IMR-90 (cell line): ENCODE results near the gene TBC1D10A. TPM values are rescaled to one million over a fixed set of nuclear protein-coding genes. Genes with fewer than 3 reads are reported as not detected.

Experiments
- ATAC-seq: fragments of 200-7000 bp; cut with Tn5 transposase; 2 replicates; pipeline ENCODE4 v1.9.1; 2020; ENCODE audit warnings: low read depth, mild to moderate bottlenecking, moderate library complexity
- BruUV-seq: library from RNA; stranded (reverse); fragments of 400-500 nt; replicated peaks from 2 replicates; lab custom pipeline; 2021; lab: Mats Ljungman, UMichigan
- CTCF ChIA-PET: fragments of 300-600 bp; formaldehyde crosslinking; extraction: SDS; loops from one replicate; lab custom pipeline; 2021; ENCODE audit warnings: antibody characterized with exemption; lab: Yijun Ruan, JAX
- POLR2A ChIA-PET: fragments of 300-600 bp; sonication (Branson Sonifier 250); formaldehyde crosslinking; loops from one replicate; lab custom pipeline; 2022; ENCODE audit warnings: antibody characterized with exemption; ENCODE audit not compliant: unreplicated experiment; lab: Charles Lee
- DNase-seq: peaks from one replicate; pipeline ENCODE4 v3.0.0; 2013
- H2AFZ ChIP-seq: replicated peaks from 2 replicates; pipeline ENCODE3; 2013; ENCODE audit warnings: low read length, mild to moderate bottlenecking; ENCODE audit not compliant: poor library complexity
- H2AK5ac ChIP-seq: 2 replicates; pipeline ENCODE4 v1.6.1; 2013; ENCODE audit warnings: low read depth, low read length, inconsistent platforms
- H2AK9ac ChIP-seq: replicated peaks from 2 replicates; pipeline ENCODE3; 2013; ENCODE audit warnings: mild to moderate bottlenecking, low read depth, low read length, moderate library complexity; ENCODE audit not compliant: poor library complexity
- H2BK120ac ChIP-seq: 2 replicates; pipeline ENCODE4 v1.6.1; 2013; ENCODE audit warnings: low read depth, low read length, inconsistent platforms
- H2BK15ac ChIP-seq: 3 replicates; pipeline ENCODE4 v1.6.1; 2013; ENCODE audit warnings: low read depth, low read length, inconsistent platforms
- H2BK20ac ChIP-seq: 2 replicates; pipeline ENCODE4 v1.6.1; 2013; ENCODE audit warnings: low read depth, mild to moderate bottlenecking, inconsistent platforms, low read length, moderate library complexity
- H2BK5ac ChIP-seq: 2 replicates; pipeline ENCODE4 v1.6.1; 2013; ENCODE audit warnings: mild to moderate bottlenecking, low read depth, low read length, inconsistent platforms; ENCODE audit not compliant: poor library complexity, severe bottlenecking
- H3K14ac ChIP-seq: replicated peaks from 2 replicates; pipeline ENCODE4 v1.6.1; 2013; ENCODE audit warnings: low read depth, low read length, inconsistent platforms
- H3K18ac ChIP-seq: 2 replicates; pipeline ENCODE4 v1.6.1; 2013; ENCODE audit warnings: low read depth, low read length, control low read depth
- H3K23ac ChIP-seq: 2 replicates; pipeline ENCODE4 v1.6.1; 2013; ENCODE audit warnings: low read depth, low read length, inconsistent platforms
- H3K27ac ChIP-seq: 2 replicates; pipeline ENCODE4 v1.5.1; 2013; ENCODE audit warnings: mild to moderate bottlenecking, control low read depth, low read length; ENCODE audit not compliant: insufficient read depth
- H3K27me3 ChIP-seq: 2 replicates; pipeline ENCODE4 v1.6.1; 2013; ENCODE audit warnings: low read length; ENCODE audit not compliant: control insufficient read depth, insufficient read depth
- H3K36me3 ChIP-seq: 2 replicates; pipeline ENCODE4 v1.6.1; 2013; ENCODE audit warnings: low read length, mixed read lengths; ENCODE audit not compliant: control insufficient read depth, insufficient read depth
- H3K4ac ChIP-seq: 2 replicates; pipeline ENCODE4 v1.6.1; 2013; ENCODE audit warnings: low read depth, low read length, inconsistent platforms
- H3K4me1 ChIP-seq: 2 replicates; pipeline ENCODE4 v1.6.1; 2013; ENCODE audit warnings: low read length, mixed read lengths; ENCODE audit not compliant: control insufficient read depth, insufficient read depth
- H3K4me2 ChIP-seq: 2 replicates; pipeline ENCODE4 v1.6.1; 2013; ENCODE audit warnings: low read depth, mild to moderate bottlenecking, control low read depth, low read length, moderate library complexity
- H3K4me3 ChIP-seq: 2 replicates; pipeline ENCODE4 v1.5.1; 2013; ENCODE audit warnings: low read depth, mild to moderate bottlenecking, control low read depth, low read length, moderate library complexity; ENCODE audit not compliant: insufficient read depth
- H3K56ac ChIP-seq: 2 replicates; pipeline ENCODE4 v1.6.1; 2013; ENCODE audit warnings: low read length, inconsistent platforms; ENCODE audit not compliant: insufficient read depth; ENCODE audit errors: extremely low read depth
- H3K79me1 ChIP-seq, 2 experiments: 2 replicates each; pipeline ENCODE4 v1.6.1; 2013; ENCODE audit warnings: low read length in 2 of 2, inconsistent platforms in 1 of 2, low read depth in 1 of 2
- H3K9ac ChIP-seq: 2 replicates; pipeline ENCODE4 v1.6.1; 2013; ENCODE audit warnings: low read depth, low read length, control low read depth
- H3K9me1 ChIP-seq: 2 replicates; pipeline ENCODE4 v1.6.1; 2013; ENCODE audit warnings: low read length, inconsistent platforms; ENCODE audit not compliant: insufficient read depth
- H3K9me3 ChIP-seq: 2 replicates; pipeline ENCODE4 v1.6.1; 2013; ENCODE audit warnings: low read length; ENCODE audit not compliant: control insufficient read depth, insufficient read depth
- H4K20me1 ChIP-seq: 2 replicates; pipeline ENCODE4 v1.6.1; 2013; ENCODE audit warnings: low read length, inconsistent platforms; ENCODE audit not compliant: insufficient read depth
- H4K5ac ChIP-seq: 2 replicates; pipeline ENCODE4 v1.6.1; 2013; ENCODE audit warnings: mild to moderate bottlenecking, low read depth, low read length, control low read depth
- H4K8ac ChIP-seq, 2 experiments: 2 replicates each; pipeline ENCODE4 v1.6.1; 2013; ENCODE audit warnings: low read depth in 2 of 2, low read length in 2 of 2, control low read depth in 1 of 2, inconsistent platforms in 1 of 2
- H4K91ac ChIP-seq: 2 replicates; pipeline ENCODE4 v1.6.1; 2013; ENCODE audit warnings: low read depth, low read length, inconsistent platforms; ENCODE audit not compliant: insufficient read depth
- BHLHE40 ChIP-seq: fragments of 150-350 bp; IDR thresholded peaks from 2 replicates; pipeline ENCODE4 v1.6.1; 2016; ENCODE audit warnings: mild to moderate bottlenecking, low read depth, low read length
- ELK1 ChIP-seq: fragments of 150-350 bp; IDR thresholded peaks from 2 replicates; pipeline ENCODE4 v1.6.1; 2016; ENCODE audit warnings: low read depth, mild to moderate bottlenecking, low read length, moderate library complexity, borderline replicate concordance
- MAZ ChIP-seq: IDR thresholded peaks from 2 replicates; pipeline ENCODE4 v1.6.1; 2012; ENCODE audit warnings: low read depth, mild to moderate bottlenecking, low read length, improper control_type of control experiment, moderate library complexity, borderline replicate concordance
- MXI1 ChIP-seq: IDR thresholded peaks from 2 replicates; pipeline ENCODE4 v1.6.1; 2012; ENCODE audit warnings: low read depth, mild to moderate bottlenecking, low read length, moderate library complexity, borderline replicate concordance
- NFE2L2 ChIP-seq: fragments of 150-350 bp; IDR thresholded peaks from 2 replicates; pipeline ENCODE4 v1.6.1; 2016; ENCODE audit warnings: low read depth, mild to moderate bottlenecking, low read length
- POLR2A ChIP-seq: IDR thresholded peaks from 2 replicates; pipeline ENCODE4 v1.6.1; 2012; ENCODE audit warnings: mild to moderate bottlenecking, low read depth, low read length
- RCOR1 ChIP-seq: IDR thresholded peaks from 2 replicates; pipeline ENCODE4 v1.6.1; 2012; ENCODE audit warnings: mild to moderate bottlenecking, low read length, improper control_type of control experiment; ENCODE audit not compliant: insufficient replicate concordance
- RFX5 ChIP-seq: IDR thresholded peaks from 2 replicates; pipeline ENCODE4 v1.8.0; 2012; ENCODE audit warnings: low read depth, mild to moderate bottlenecking, low read length, moderate library complexity
- SMC3 ChIP-seq: fragments of 150-350 bp; IDR thresholded peaks from 2 replicates; pipeline ENCODE4 v1.6.1; 2016; ENCODE audit warnings: low read depth, mild to moderate bottlenecking, antibody characterized with exemption, low read length, moderate library complexity
- WGBS, 2 experiments: methylation state at CpG; one replicate each; pipeline versions ENCODE4 v1.1.5 to v1.1.7; 2013; ENCODE audit warnings: missing lambda C conversion rate in 2 of 2; ENCODE audit not compliant: insufficient read length in 1 of 2; ENCODE audit errors: extremely low coverage in 2 of 2; 5-methylcytosine and 5-hydroxymethylcytosine counted together
- dilution Hi-C: fragments of 300-500 bp; cut with HindIII; formaldehyde crosslinking; loops from one replicate; pipeline ENCODE4 v1.14.3; 2018; ENCODE audit warnings: low sequenced_read_pairs; ENCODE audit not compliant: unreplicated experiment
- in situ Hi-C: fragments of 300-500 bp; cut with MboI; formaldehyde crosslinking; loops from 3 replicates; pipeline ENCODE4 v1.14.3; 2019; ENCODE audit warnings: low sequenced_read_pairs, inconsistent platforms, mixed read lengths
- intact Hi-C: fragments of 100-400 bp; cut with micrococcal nuclease; formaldehyde crosslinking; loops from 2 replicates; pipeline ENCODE4 v1.10.0; 2022
- polyA plus RNA-seq, 3 experiments: library from polyadenylated mRNA; depleted of rRNA; stranded (reverse); fragments of >200 nt; gene quantifications; 2 replicates each; pipeline ENCODE4 v1.2.3, GENCODE V29; 2012; ENCODE audit warnings: low replicate concordance in 1 of 3
- total RNA-seq: library from RNA; depleted of rRNA; stranded (reverse); fragments of >200 nt; gene quantifications from 2 replicates; pipeline ENCODE4 v1.2.3, GENCODE V29; 2012
- TF ChIP-seq, protein P1 (sequence below): conservative IDR thresholded peaks from 2 replicates; pipeline ENCODE4 v1.5.1; 2012; ENCODE audit warnings: mild to moderate bottlenecking, low read depth, low read length, improper control_type of control experiment

Gene TBC1D10A
- total and polyA plus RNA-seq, 2 of the 4 experiments (the other 2 are of a cell fraction), result 16.3 to 33.1 TPM

DNA sequence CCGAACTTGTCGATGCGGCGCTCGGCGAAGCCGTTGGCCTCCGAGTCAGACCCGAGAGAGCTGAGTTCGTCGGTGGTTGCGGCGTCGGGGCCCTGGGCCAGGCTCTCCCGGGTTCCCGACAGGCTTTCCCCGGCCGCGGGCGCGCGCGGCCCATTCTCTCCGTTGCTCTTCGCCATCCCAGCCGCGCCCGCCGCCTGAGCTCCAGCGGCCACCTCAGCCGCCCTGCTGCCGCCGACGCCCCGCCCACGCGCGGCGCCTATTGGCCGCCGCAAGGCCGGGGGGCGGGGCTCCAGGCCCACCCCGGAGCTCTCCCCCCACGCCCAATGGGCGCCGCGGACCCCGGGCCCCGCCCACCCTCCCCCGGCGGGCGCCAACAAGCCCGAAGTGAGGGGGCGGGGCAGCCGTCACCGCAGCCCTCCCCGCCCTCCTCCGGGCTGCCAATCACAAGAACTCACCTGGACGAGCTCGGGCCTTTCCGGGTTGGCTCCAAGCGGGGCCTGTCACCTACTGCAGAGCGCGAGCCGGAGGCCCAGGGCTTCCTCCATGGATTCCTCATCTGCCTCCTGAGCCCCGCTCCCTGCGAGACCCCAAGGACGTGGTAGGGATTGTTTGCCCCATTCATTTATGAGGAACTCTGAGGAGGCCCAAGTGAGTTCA is at the start of gene TBC1D10A (continued):
- no peak for TF ChIP-seq ELK1
- TF ChIP-seq NFE2L2, result no peak
- no peak for TF ChIP-seq BHLHE40
- peak; percentile 94 for TF ChIP-seq POLR2A

DNA sequence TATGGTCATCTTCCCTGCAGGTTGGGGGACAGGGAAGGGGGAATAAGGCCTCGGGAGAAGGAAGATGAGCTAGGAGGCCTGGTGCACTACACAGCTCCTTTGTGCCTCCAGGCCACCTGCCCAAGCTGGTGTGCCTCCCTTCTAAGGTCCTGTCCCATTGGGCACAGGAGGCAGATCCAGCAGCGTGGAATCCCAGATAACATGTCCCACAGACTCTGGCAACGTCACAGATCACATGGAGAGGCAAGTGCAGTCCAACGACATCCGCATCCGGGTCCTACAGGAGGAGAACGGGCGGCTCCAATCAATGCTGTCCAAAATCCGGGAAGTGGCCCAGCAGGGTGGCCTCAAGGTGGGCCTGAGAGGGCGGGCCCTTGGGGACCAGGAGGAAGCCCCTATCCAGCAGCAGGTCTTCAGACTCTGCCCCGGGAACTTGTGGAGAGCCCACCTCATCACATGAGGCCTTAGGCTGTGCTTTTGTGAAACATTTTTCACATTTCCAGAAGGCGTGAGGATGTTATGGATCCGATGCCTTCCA is 48.6 kb upstream of the TBC1D10A start:
- H2BK120ac ChIP-seq, result no peak overlapping the region
- no peak overlapping the region for H4K8ac ChIP-seq
- H3K9ac ChIP-seq, result no peak overlapping the region
- peaks cover 33% of the 10 kb centered on the region for H3K36me3 ChIP-seq
- POLR2A ChIA-PET, result no interaction called here
- no peak overlapping the region for H2BK15ac ChIP-seq
- no peak overlapping the region for H3K23ac ChIP-seq
- WGBS, 2 experiments, result 100% methylated on average over 8 of the region's 13 CpGs; no CpG with 5 or more reads in 1 of the 2 experiments
- no peak overlapping the region for H3K18ac ChIP-seq
- dilution Hi-C loops, result no loop called here
- H3K27me3 ChIP-seq, result no peaks in the 10 kb centered on the region
- no peak for ATAC-seq
- intact Hi-C loops, result no loop called here
- H3K79me1 ChIP-seq, result no peaks in the 10 kb centered on the region
- no peaks in the 10 kb centered on the region for H3K4me1 ChIP-seq
- H4K20me1 ChIP-seq, result peaks cover 4% of the 10 kb centered on the region
- CTCF ChIA-PET, result no interaction called here
- H3K9me1 ChIP-seq, result no peaks in the 10 kb centered on the region
- no peak overlapping the region for H3K14ac ChIP-seq
- no peak overlapping the region for H3K4me2 ChIP-seq
- H4K5ac ChIP-seq, result no peak overlapping the region
- BruUV-seq, result no TSS peak
- H3K4me3 ChIP-seq, result no peak overlapping the region
- H2AK5ac ChIP-seq, result no peak overlapping the region
- no peak overlapping the region for H4K91ac ChIP-seq
- H3K9me3 ChIP-seq, result no peaks in the 10 kb centered on the region
- H2BK20ac ChIP-seq, result no peak overlapping the region
- H3K27ac ChIP-seq, result no peak overlapping the region
- H2BK5ac ChIP-seq, result no peak overlapping the region
- no peak overlapping the region for H2AK9ac ChIP-seq
- no peak overlapping the region for H2AFZ ChIP-seq
- in situ Hi-C loops, result no loop called here
- no peak overlapping the region for H3K56ac ChIP-seq
- no peak overlapping the region for H3K4ac ChIP-seq
- no peak for DNase-seq
- TF ChIP-seq RFX5 (no peak), RCOR1 (no peak), POLR2A (no peak), SMC3 (no peak), MAZ (no peak), ELK1 (no peak), MXI1 (no peak), BHLHE40 (no peak)
- TF ChIP-seq, protein P1, sequence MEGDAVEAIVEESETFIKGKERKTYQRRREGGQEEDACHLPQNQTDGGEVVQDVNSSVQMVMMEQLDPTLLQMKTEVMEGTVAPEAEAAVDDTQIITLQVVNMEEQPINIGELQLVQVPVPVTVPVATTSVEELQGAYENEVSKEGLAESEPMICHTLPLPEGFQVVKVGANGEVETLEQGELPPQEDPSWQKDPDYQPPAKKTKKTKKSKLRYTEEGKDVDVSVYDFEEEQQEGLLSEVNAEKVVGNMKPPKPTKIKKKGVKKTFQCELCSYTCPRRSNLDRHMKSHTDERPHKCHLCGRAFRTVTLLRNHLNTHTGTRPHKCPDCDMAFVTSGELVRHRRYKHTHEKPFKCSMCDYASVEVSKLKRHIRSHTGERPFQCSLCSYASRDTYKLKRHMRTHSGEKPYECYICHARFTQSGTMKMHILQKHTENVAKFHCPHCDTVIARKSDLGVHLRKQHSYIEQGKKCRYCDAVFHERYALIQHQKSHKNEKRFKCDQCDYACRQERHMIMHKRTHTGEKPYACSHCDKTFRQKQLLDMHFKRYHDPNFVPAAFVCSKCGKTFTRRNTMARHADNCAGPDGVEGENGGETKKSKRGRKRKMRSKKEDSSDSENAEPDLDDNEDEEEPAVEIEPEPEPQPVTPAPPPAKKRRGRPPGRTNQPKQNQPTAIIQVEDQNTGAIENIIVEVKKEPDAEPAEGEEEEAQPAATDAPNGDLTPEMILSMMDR, result no peak
